ENCODE measurements around the gene FAM25A. TPM values are rescaled to one million over a fixed set of nuclear protein-coding genes. Genes with fewer than 3 reads are reported as not detected.
A peak's percentile ranks its signal among the peaks of the same experiment; 100 is the strongest.
"Not testable (repeated sequence)": the region's sequence is repeated elsewhere in the genome, so short reads cannot be mapped to it uniquely, and the experiment has no call there.

The FAM25A gene
- polyA plus RNA-seq = not detected
- long read RNA-seq, donor 1 = 0 reads
- long read RNA-seq, donor 2 = 0 reads
- long read RNA-seq, donor 3 = 0 reads
- long read RNA-seq, donor 4 = 0 reads
- long read RNA-seq, donor 5 = 0 reads
- long read RNA-seq, donor 6 = 0 reads
- long read RNA-seq, donor 7 = 0 reads
- long read RNA-seq, donor 8 = 0 reads
- long read RNA-seq, donor 9 = 0 reads
- long read RNA-seq, donor 10 = 0 reads
- long read RNA-seq, donor 11 = 0 reads

DNA sequence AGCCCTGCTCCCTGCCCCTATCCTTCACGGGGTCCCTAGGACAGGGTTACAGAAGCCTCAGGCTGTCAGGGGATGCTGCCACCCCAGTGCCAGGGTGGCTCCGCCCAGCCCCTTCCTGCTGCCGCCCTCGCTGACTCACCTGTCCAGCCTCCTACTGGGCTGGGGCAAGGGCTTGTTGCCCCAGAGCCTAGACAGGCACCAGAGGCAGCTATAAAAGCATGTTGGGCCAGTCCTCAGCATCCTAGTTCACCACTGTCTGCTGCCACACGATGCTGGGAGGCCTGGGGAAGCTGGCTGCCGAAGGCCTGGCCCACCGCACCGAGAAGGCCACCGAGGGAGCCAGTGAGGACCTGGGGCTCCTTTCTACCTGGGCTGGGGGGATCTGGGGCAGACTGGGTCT is at the start of gene FAM25A:
TSS of gene FAM25A (plus strand) at position 239 of the 400 bp plus-strand sequence. CDS start at position 270, 31 bp downstream.
- DNase-seq; H3K36me3 ChIP-seq (ENCODE audit: control insufficient read depth, insufficient read depth, low read length); H3K4me3 ChIP-seq (ENCODE audit: low read length); H3K9me3 ChIP-seq (ENCODE audit: control insufficient read depth, low read depth, low read length); H3K4me1 ChIP-seq (ENCODE audit: control insufficient read depth, insufficient read depth, low read length); H3K27ac ChIP-seq (ENCODE audit: low read length); H3K27me3 ChIP-seq (ENCODE audit: control insufficient read depth, insufficient read depth, low read length): not testable (repeated sequence)
- WGBS (ENCODE audit: insufficient coverage, low lambda C conversion rate) = no CpG with 5 or more reads among the region's 9 CpGs

DNA sequence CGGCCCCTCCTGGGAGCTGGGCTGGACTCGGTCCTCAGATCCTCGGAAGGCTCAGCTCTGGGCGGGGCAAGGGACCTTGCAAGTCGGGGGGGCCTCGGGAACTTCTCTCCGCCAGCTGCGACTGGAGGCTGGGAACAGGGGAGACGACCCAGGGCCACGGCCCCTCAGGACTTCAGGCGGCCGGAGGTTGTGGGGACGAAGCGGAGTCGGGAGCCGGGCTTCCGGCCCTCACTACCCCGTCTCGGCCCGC is 49.2 kb upstream of the FAM25A start:
- H3K9me3 ChIP-seq (ENCODE audit: control insufficient read depth, low read depth, low read length) = no peaks in the 10 kb centered on the region
- H3K4me1 ChIP-seq (ENCODE audit: control insufficient read depth, insufficient read depth, low read length) = peaks cover 49% of the 10 kb centered on the region
- peak overlapping the region; percentile 65 for H3K4me3 ChIP-seq (ENCODE audit: low read length)
- no peaks in the 10 kb centered on the region for H3K36me3 ChIP-seq (ENCODE audit: control insufficient read depth, insufficient read depth, low read length)
- peaks cover 30% of the 10 kb centered on the region for H3K27me3 ChIP-seq (ENCODE audit: control insufficient read depth, insufficient read depth, low read length)
- H3K27ac ChIP-seq (ENCODE audit: low read length) = peak overlapping the region; percentile 35
- no peak for DNase-seq
- no CpG with 5 or more reads among the region's 20 CpGs for whole genome bisulfite sequencing (ENCODE audit: insufficient coverage, low lambda C conversion rate)

DNA sequence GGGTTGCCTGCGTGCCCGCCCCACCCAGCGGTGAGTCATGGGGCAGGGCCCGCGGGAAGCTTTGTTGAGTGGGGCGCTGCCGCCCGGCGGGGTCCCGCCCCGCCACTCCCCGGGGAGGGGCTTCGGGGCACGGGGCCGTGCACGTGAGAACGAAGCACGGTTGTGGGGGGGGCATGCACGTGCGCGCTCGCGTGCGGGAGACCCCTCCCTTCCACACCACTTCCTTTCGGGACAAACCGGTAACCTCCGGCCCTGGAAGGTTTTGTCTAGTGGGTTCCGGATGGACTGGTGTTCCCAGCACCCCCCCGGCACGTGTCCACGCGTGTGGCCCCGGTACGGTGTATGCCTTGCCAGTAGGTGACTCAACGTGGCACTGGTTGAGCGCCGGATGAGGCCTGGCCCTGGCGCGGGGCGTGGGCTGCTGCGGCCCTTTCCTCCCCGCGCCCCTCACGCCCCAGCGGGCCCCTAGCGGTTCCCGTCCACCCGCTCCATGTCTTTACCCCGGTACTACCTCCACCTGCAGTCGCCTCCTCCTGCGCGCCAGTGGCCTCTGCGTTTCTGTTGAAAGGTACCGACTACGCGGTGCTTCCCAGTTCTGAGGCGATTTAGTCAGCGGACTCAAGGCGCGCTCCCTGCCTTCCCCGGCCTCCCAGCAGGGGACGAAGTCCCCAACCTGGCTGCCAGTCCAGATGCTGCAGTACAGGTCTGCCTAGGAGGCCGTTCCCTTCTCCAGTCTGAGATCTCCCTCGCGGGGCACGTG is 48.7 kb upstream of the FAM25A start:
- Histone ChIP-seq H3K27me3 (ENCODE audit: control insufficient read depth, insufficient read depth, low read length) (peaks cover 30% of the 10 kb centered on the region), H3K9me3 (ENCODE audit: control insufficient read depth, low read depth, low read length) (no peaks in the 10 kb centered on the region), H3K27ac (ENCODE audit: low read length) (peak overlapping the region; percentile 54), H3K36me3 (ENCODE audit: control insufficient read depth, insufficient read depth, low read length) (no peaks in the 10 kb centered on the region), H3K4me1 (ENCODE audit: control insufficient read depth, insufficient read depth, low read length) (peaks cover 48% of the 10 kb centered on the region), H3K4me3 (ENCODE audit: low read length) (peak overlapping the region; percentile 65)
- no CpG with 5 or more reads among the region's 66 CpGs for WGBS (ENCODE audit: insufficient coverage, low lambda C conversion rate)
- DNase-seq = peak; percentile 85 to 90

DNA sequence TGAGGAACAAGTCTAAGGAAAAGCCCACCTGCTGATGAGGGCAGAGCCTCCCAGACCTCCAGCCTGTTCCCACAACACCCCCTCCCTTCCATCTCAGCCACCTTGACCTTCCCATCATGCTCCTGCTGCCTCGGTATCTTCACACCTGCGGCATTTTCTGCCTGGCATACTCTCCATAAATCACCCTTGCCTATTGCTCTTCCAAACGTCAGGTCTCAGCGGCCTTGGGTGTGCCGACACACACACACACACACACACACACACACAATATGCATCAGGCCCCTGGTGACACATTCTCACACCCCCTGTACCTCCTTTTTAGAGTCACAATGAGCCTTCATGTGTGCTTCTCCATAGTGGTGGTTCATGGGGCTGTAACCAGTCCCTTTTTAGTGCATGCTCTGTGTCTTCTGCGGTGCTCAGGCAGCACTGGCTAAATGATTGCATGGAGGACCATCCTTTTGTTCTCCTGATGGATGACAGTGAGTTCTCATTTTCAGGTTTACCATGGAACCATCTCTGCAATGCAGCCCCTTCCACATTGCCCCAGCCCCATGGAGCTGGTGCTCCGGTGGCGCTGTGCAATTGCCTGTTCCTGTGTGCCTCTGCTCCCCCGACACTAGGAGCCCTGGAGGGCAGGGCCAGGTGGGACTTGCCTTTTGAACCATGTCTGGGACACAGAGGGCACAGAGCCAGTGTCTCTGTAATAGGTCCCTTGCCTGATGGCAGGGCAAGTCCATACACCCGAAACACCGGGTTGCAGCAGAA is 47.3 kb upstream of the FAM25A start:
- Histone ChIP-seq H3K27ac (ENCODE audit: low read length) (no peak overlapping the region), H3K9me3 (ENCODE audit: control insufficient read depth, low read depth, low read length) (no peaks in the 10 kb centered on the region), H3K27me3 (ENCODE audit: control insufficient read depth, insufficient read depth, low read length) (peaks cover 30% of the 10 kb centered on the region), H3K4me3 (ENCODE audit: low read length) (no peak overlapping the region), H3K36me3 (ENCODE audit: control insufficient read depth, insufficient read depth, low read length) (no peaks in the 10 kb centered on the region), H3K4me1 (ENCODE audit: control insufficient read depth, insufficient read depth, low read length) (peaks cover 35% of the 10 kb centered on the region)
- WGBS (ENCODE audit: insufficient coverage, low lambda C conversion rate) = no CpG with 5 or more reads among the region's 11 CpGs
- DNase-seq = no peak

DNA sequence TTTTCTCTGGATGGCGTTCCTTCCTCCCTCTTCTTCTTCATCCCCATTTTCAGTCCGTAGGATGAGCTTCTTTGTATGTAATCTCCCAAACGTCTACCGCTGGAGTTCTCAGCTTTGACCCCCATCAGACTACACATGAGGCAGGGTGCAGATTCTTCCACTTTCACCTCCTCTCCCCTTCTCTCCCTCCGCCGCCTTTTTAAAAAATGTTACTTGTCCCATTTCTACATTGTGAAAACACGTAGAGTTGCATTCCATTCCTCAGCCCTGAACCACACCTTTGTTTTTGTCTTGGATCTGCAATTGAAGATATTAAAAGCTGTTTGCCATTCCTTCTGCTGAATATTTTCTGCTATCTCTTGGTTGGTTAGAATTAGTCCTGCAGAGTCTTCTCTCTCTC is 45.6 kb upstream of the FAM25A start:
- peaks cover 15% of the 10 kb centered on the region for H3K27me3 ChIP-seq (ENCODE audit: control insufficient read depth, insufficient read depth, low read length)
- H3K4me1 ChIP-seq (ENCODE audit: control insufficient read depth, insufficient read depth, low read length) = peaks cover 18% of the 10 kb centered on the region
- H3K4me3 ChIP-seq (ENCODE audit: low read length) = no peak overlapping the region
- DNase-seq = no peak
- no peak overlapping the region for H3K27ac ChIP-seq (ENCODE audit: low read length)
- H3K36me3 ChIP-seq (ENCODE audit: control insufficient read depth, insufficient read depth, low read length) = no peaks in the 10 kb centered on the region
- 92% methylated on average over 2 of the region's 7 CpGs for WGBS (ENCODE audit: insufficient coverage, low lambda C conversion rate)
- H3K9me3 ChIP-seq (ENCODE audit: control insufficient read depth, low read depth, low read length) = no peaks in the 10 kb centered on the region

DNA sequence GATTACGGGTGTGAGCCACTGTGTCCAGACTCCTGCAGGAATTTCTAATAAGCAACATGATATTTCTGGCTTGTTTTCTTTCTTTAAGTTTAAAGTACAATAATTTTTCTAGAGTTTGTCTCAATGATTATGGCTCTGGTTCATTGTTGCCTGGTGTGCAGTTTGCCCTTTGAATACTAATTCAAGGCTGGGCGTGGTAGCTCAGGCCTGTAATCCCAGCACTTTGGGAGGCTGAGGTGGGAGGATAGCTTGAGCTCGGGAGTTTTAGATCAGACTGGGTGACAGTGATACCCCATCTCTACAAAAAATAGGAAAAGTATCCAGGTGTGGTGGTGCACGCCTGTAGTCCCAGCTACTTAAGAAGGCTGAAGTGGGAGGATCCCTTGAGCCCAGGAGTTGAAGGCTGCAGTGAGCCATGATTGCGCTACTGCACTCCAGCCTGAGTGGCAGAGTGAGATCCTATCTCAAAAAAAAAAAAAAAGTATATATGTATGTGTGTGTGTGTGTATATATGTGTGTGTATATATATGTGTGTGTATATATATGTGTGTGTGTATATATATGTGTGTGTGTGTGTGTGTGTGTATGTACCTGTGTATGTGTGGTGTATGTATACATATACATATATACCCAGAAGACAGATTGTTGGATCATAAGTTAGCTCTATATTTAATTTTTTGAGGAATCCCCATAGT is 43.6 kb upstream of the FAM25A start:
- Histone ChIP-seq H3K36me3 (ENCODE audit: control insufficient read depth, insufficient read depth, low read length) (no peaks in the 10 kb centered on the region), H3K27me3 (ENCODE audit: control insufficient read depth, insufficient read depth, low read length) (peaks cover 5% of the 10 kb centered on the region), H3K9me3 (ENCODE audit: control insufficient read depth, low read depth, low read length) (no peaks in the 10 kb centered on the region), H3K27ac (ENCODE audit: low read length) (no peak overlapping the region), H3K4me3 (ENCODE audit: low read length) (no peak overlapping the region), H3K4me1 (ENCODE audit: control insufficient read depth, insufficient read depth, low read length) (peaks cover 9% of the 10 kb centered on the region)
- WGBS (ENCODE audit: insufficient coverage, low lambda C conversion rate) = no CpG with 5 or more reads among the region's 5 CpGs
- no peak for DNase-seq

DNA sequence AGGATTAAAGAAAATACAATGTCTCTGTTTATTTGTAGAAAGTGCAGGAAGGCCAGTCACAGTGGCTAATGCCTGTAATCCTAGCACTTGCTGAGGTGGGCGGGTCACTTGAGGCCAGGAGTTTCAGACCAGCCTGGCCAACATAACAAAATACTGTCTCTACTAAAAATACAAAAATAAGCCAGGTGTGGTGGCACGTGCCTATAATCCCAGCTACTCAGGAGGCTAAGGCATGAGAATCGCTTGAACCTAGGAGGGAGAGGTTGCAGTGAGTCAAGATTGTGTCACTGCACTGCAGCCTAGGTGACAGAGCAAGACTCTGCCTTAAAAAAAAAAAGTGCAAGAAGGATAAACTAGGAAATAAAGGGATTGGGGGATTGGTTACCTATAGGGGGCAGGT is 41.6 kb upstream of the FAM25A start:
- not testable (repeated sequence) for H3K36me3 ChIP-seq (ENCODE audit: control insufficient read depth, insufficient read depth, low read length); H3K4me1 ChIP-seq (ENCODE audit: control insufficient read depth, insufficient read depth, low read length); H3K9me3 ChIP-seq (ENCODE audit: control insufficient read depth, low read depth, low read length); H3K4me3 ChIP-seq (ENCODE audit: low read length); H3K27me3 ChIP-seq (ENCODE audit: control insufficient read depth, insufficient read depth, low read length); H3K27ac ChIP-seq (ENCODE audit: low read length); DNase-seq
- 100% methylated on average over 1 of the region's 3 CpGs for WGBS (ENCODE audit: insufficient coverage, low lambda C conversion rate)

DNA sequence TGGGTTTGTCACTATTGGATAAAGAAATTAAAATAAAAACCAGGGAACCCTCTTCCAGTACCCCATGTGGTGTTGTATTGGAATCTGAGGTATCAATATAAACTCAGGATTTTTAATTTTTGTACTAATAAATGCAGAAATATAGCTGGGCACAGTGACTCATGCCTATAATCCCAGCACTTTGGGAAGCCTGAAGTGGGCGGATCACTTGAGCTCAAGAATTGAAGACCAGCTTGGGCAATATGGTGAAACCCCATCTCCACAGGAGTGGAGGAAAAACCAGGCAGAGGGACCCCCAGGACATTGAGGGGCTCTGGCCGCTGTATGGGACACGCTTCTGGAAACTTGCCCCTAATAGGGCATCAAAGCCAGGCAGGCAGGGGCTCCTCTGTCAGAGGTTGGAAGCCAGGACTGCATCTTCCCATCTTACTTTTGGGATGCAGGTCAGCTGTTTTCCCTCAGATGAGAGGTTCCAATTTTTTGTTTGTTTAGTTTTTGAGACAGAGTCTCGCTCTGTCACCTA is 40.7 kb upstream of the FAM25A start:
- DNase-seq = no peak
- H3K9me3 ChIP-seq (ENCODE audit: control insufficient read depth, low read depth, low read length) = no peaks in the 10 kb centered on the region
- H3K36me3 ChIP-seq (ENCODE audit: control insufficient read depth, insufficient read depth, low read length) = no peaks in the 10 kb centered on the region
- H3K27me3 ChIP-seq (ENCODE audit: control insufficient read depth, insufficient read depth, low read length) = no peaks in the 10 kb centered on the region
- no CpG with 5 or more reads among the region's 4 CpGs for WGBS (ENCODE audit: insufficient coverage, low lambda C conversion rate)
- H3K27ac ChIP-seq (ENCODE audit: low read length) = no peak overlapping the region
- peaks cover 4% of the 10 kb centered on the region for H3K4me1 ChIP-seq (ENCODE audit: control insufficient read depth, insufficient read depth, low read length)
- no peak overlapping the region for H3K4me3 ChIP-seq (ENCODE audit: low read length)

DNA sequence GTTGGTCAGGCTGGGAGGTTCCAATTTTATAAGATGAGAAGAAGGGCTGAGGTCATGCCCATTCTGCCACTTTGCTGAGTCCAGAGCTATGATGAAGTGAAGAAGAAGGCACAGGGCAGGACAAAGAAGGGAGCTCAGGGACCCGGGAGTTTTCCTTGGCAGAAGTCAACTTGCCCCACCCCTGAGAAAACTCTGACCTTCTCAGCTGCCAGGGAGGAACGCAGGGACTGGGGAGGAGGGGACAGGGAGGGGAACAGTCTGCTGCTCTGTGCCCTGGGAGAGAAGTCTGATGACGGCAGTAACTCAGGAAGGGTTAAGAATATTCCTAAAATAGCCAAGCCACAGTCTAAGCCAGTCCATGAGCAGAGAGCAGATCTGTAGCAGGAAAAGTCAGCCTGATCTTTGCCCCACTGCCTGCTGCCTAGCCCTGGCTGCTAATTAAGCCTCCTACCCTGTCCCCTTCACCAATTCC is 40.1 kb upstream of the FAM25A start:
- DNase-seq = peak in 1 of 2 donors; percentile 54
- H3K27ac ChIP-seq (ENCODE audit: low read length) = no peak overlapping the region
- no peak overlapping the region for H3K4me3 ChIP-seq (ENCODE audit: low read length)
- no peaks in the 10 kb centered on the region for H3K36me3 ChIP-seq (ENCODE audit: control insufficient read depth, insufficient read depth, low read length)
- H3K27me3 ChIP-seq (ENCODE audit: control insufficient read depth, insufficient read depth, low read length) = no peaks in the 10 kb centered on the region
- peaks cover 4% of the 10 kb centered on the region for H3K4me1 ChIP-seq (ENCODE audit: control insufficient read depth, insufficient read depth, low read length)
- H3K9me3 ChIP-seq (ENCODE audit: control insufficient read depth, low read depth, low read length) = no peaks in the 10 kb centered on the region
- WGBS (ENCODE audit: insufficient coverage, low lambda C conversion rate) = no CpG with 5 or more reads among the region's 3 CpGs

DNA sequence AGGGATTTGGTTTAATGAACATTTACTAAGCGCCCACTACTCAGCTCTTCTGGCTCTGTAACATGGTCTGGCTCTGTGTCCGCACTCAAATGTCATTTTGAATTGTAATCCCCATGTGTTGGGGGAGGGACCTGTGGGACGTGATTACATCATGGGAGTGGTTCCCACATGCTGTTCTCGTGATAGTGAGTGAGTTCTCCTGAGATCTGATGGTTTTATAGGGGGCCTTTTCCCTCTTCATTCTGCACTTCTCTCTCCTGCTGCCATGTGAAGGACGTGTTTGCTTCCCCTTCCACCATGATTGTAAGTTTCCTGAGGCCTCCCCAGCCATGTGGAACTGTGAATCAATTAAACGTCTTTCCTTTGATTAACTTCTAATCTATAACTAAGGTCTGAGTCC is 39.1 kb upstream of the FAM25A start:
- not testable (repeated sequence) for H3K4me3 ChIP-seq (ENCODE audit: low read length); DNase-seq; H3K27ac ChIP-seq (ENCODE audit: low read length); H3K36me3 ChIP-seq (ENCODE audit: control insufficient read depth, insufficient read depth, low read length); H3K9me3 ChIP-seq (ENCODE audit: control insufficient read depth, low read depth, low read length); H3K4me1 ChIP-seq (ENCODE audit: control insufficient read depth, insufficient read depth, low read length); H3K27me3 ChIP-seq (ENCODE audit: control insufficient read depth, insufficient read depth, low read length)
- WGBS (ENCODE audit: insufficient coverage, low lambda C conversion rate) = 82% methylated on average over 2 of the region's 6 CpGs
